Measurements from ENCODE around the gene RND1. TPM values are rescaled to one million over a fixed set of nuclear protein-coding genes. Genes with fewer than 3 reads are reported as not detected.

Gene RND1
- total RNA-seq, 1 experiment from 2014 or later, result 2.7 TPM

- Histone ChIP-seq H3K4me3 (peak overlapping the region; percentile 43; the same call in 1 of the 2 replicates), H3K36me3 (ENCODE audit: low read depth) (no peaks in the 10 kb centered on the region), H3K27me3 (ENCODE audit: insufficient read depth, low read depth) (no peaks in the 10 kb centered on the region), H3K9me2 (ENCODE audit: insufficient read depth) (no peaks in the 10 kb centered on the region), H3K79me2 (ENCODE audit: low read depth) (no peaks in the 10 kb centered on the region), H3K9me3 (ENCODE audit: insufficient read depth, low read depth) (no peaks in the 10 kb centered on the region), H3K27ac (peak overlapping the region; percentile 79), H3K4me2 (peak overlapping the region; percentile 84), H3F3A (ENCODE audit: insufficient read depth, low read depth) (peaks cover 4% of the 10 kb centered on the region; the same call in 1 of the 2 replicates), H3K4me1 (replicated peaks; ENCODE audit: insufficient read depth) (peaks cover 30% of the 10 kb centered on the region), H4K20me1 (ENCODE audit: insufficient read depth) (no peaks in the 10 kb centered on the region), H2AFZ (peak overlapping the region; percentile 63; the same call in 1 of the 2 replicates)
- POLR2A ChIA-PET (ENCODE audit: unreplicated experiment), result interaction anchor here (0.6 to 0.9 kb wide), 3 partner anchors 17 to 68 kb away, joined by 3 to 4 read pairs (median 3); partner anchors contain the start of gene RND1
- TF ChIP-seq CTCF (conservative IDR thresholded peaks at IDR 0.05) (no peak), EZH2 (IDR thresholded peaks at IDR 0.05; ENCODE audit: low read depth) (no peak)
- intact Hi-C loops (cut with micrococcal nuclease; ENCODE audit: unreplicated experiment), result loop anchor here (1.0 kb wide), 1 partner anchor 18 kb away; the partner anchor contains the start of gene RND1
- BruUV-seq (replicated peaks), result no TSS peak
- CTCF ChIA-PET, result interaction anchor here (0.9 to 1.2 kb wide), 4 partner anchors 16 to 30 kb away, joined by 3 to 11 read pairs (median 4); no protein-coding TSS in a partner anchor
- DNase-seq, result no peak
These were observed 17.3 kb upstream of the RND1 start for GRCh38 chr12:48882972-48883304.

GRCh38 chr12:48882315-48882687 is 16.6 kb upstream of the RND1 start:
- H3K79me2 ChIP-seq (ENCODE audit: low read depth), result no peaks in the 10 kb centered on the region
- H3K4me1 ChIP-seq (replicated peaks; ENCODE audit: insufficient read depth), result peaks cover 30% of the 10 kb centered on the region
- H3K9me2 ChIP-seq (ENCODE audit: insufficient read depth), result no peaks in the 10 kb centered on the region
- H3K4me2 ChIP-seq, result peak overlapping the region; percentile 84
- no peaks in the 10 kb centered on the region for H3K36me3 ChIP-seq (ENCODE audit: low read depth)
- POLR2A ChIA-PET (ENCODE audit: unreplicated experiment), result interaction anchor here (0.6 to 0.9 kb wide), 2 partner anchors 17 to 30 kb away, joined by 3 to 4 read pairs; partner anchors contain the start of gene RND1
- peak overlapping the region; percentile 43; the same call in 1 of the 2 replicates for H3K4me3 ChIP-seq
- no peaks in the 10 kb centered on the region for H4K20me1 ChIP-seq (ENCODE audit: insufficient read depth)
- H3K9me3 ChIP-seq (ENCODE audit: insufficient read depth, low read depth), result no peaks in the 10 kb centered on the region
- no peaks in the 10 kb centered on the region for H3K27me3 ChIP-seq (ENCODE audit: insufficient read depth, low read depth)
- intact Hi-C loops (cut with micrococcal nuclease; ENCODE audit: unreplicated experiment), result loop anchor here (1.0 kb wide), 1 partner anchor 17 kb away; the partner anchor contains the start of gene RND1
- DNase-seq, result peak; percentile 45 to 52
- TF ChIP-seq EZH2 (IDR thresholded peaks at IDR 0.05; ENCODE audit: low read depth), result no peak
- TF ChIP-seq CTCF (conservative IDR thresholded peaks at IDR 0.05), result no peak
- H3F3A ChIP-seq (ENCODE audit: insufficient read depth, low read depth), result peaks cover 4% of the 10 kb centered on the region; the same call in 1 of the 2 replicates
- BruUV-seq (replicated peaks), result no TSS peak
- H2AFZ ChIP-seq, result peak overlapping the region; percentile 63
- CTCF ChIA-PET, result interaction anchor here (0.9 to 1.2 kb wide), 4 partner anchors 15 to 30 kb away, joined by 3 to 11 read pairs (median 4); partner anchors contain the start of gene DDX23
- peak overlapping the region; percentile 79 for H3K27ac ChIP-seq

- ChIA-PET POLR2A (ENCODE audit: unreplicated experiment) (interaction anchor here (0.6 to 0.7 kb wide), 2 partner anchors 16 to 44 kb away, joined by 3 to 4 read pairs; no protein-coding TSS in a partner anchor), CTCF (interaction anchor here (0.5 to 1.2 kb wide), 5 partner anchors 28 to 337 kb away, joined by 3 to 11 read pairs (median 3); partner anchors contain the start of gene DDX23)
- Histone ChIP-seq H3K4me2 (peak overlapping the region; percentile 84), H3K9me3 (ENCODE audit: insufficient read depth, low read depth) (no peaks in the 10 kb centered on the region), H3K27ac (peak overlapping the region; percentile 79), H3K4me3 (peak overlapping the region; percentile 43; the same call in 1 of the 2 replicates), H3K36me3 (ENCODE audit: low read depth) (no peaks in the 10 kb centered on the region), H3F3A (ENCODE audit: insufficient read depth, low read depth) (peaks cover 4% of the 10 kb centered on the region; the same call in 1 of the 2 replicates), H4K20me1 (ENCODE audit: insufficient read depth) (no peaks in the 10 kb centered on the region), H3K9me2 (ENCODE audit: insufficient read depth) (no peaks in the 10 kb centered on the region), H3K27me3 (ENCODE audit: insufficient read depth, low read depth) (no peaks in the 10 kb centered on the region), H3K79me2 (ENCODE audit: low read depth) (no peaks in the 10 kb centered on the region), H2AFZ (peak overlapping the region; percentile 63), H3K4me1 (replicated peaks; ENCODE audit: insufficient read depth) (peaks cover 30% of the 10 kb centered on the region)
- no TSS peak for BruUV-seq (replicated peaks)
- TF ChIP-seq EZH2 (IDR thresholded peaks at IDR 0.05; ENCODE audit: low read depth) (no peak), CTCF (conservative IDR thresholded peaks at IDR 0.05) (no peak)
- no peak for DNase-seq
- intact Hi-C loops (cut with micrococcal nuclease; ENCODE audit: unreplicated experiment), result loop anchor here (1.0 kb wide), 1 partner anchor 16 kb away; the partner anchor contains the start of gene RND1
These were observed 16.1 kb upstream of the RND1 start for GRCh38 chr12:48881686-48882314.

All from PC-9 (cell line).